ENCODE results near the gene C12orf76.
"Not testable (repeated sequence)": the region's sequence is repeated elsewhere in the genome, so short reads cannot be mapped to it uniquely, and the experiment has no call there.

C12orf76 gene

DNA sequence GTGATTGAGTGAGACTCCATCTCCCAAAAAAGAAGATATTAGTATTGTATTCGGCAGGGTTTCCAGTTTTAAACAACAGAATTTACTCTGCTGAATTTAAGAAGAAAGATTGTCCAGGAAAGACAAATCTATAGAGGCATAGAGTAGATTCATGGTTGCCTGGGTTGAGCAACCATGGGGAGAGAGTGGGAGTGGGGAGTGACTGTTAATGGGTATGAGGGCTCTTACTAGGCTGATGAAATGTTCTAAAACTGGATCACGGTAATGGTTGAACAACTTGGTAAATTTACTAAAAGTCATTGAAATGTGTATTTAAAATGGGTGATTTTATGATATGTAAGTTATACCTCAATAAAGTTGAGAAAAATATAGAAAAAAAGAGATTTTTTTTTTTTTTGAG is 13.9 kb upstream of the C12orf76 start:
- Histone ChIP-seq H4K20me1 (ENCODE audit: insufficient read depth, low read length) (no peaks in the 10 kb centered on the region), H3K4me3 (ENCODE audit: low read length) (no peak overlapping the region), H3K4me2 (ENCODE audit: low read length) (no peak overlapping the region), H3K79me2 (ENCODE audit: low read length) (no peaks in the 10 kb centered on the region), H3K27ac (ENCODE audit: low read length) (no peak overlapping the region), H3K27me3 (ENCODE audit: low read depth, low read length) (no peaks in the 10 kb centered on the region; the same call in 1 of the 2 replicates), H3K9ac (ENCODE audit: low read length) (no peak overlapping the region), H3K9me3 (ENCODE audit: insufficient read depth, low read length) (no peaks in the 10 kb centered on the region), H3K4me1 (ENCODE audit: low read length) (peaks cover 8% of the 10 kb centered on the region), H3K36me3 (replicated peaks; ENCODE audit: low read depth, low read length) (no peaks in the 10 kb centered on the region), H2AFZ (ENCODE audit: low read depth, low read length) (no peak overlapping the region)
- no peak for TF ChIP-seq EZH2phosphoT487 (IDR thresholded peaks at IDR 0.05; ENCODE audit: low read depth)
- TF ChIP-seq CTCF (IDR thresholded peaks at IDR 0.05; ENCODE audit: low read depth, low read length) = no peak

DNA sequence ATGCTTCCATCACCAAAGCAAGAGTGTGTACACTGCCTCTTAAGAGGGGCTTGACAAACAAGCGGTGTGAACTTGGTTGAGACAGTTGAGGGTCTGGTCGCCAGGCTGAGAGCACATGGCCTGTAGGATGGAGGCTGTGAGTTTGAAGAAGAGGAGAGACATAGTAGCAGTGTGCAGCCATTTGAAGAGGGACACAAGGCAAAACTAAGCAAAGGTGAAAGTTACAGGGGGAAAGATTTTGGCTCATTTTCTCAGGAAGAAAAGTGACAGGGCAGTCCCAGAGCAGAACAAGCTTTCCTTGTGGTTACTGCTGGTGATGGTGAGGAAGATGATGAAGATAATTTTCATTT is 11.3 kb upstream of the C12orf76 start:
- H3K27ac ChIP-seq (ENCODE audit: low read length) = no peak overlapping the region
- no peak overlapping the region for H3K4me3 ChIP-seq (ENCODE audit: low read length)
- H3K4me1 ChIP-seq (ENCODE audit: low read length) = no peaks in the 10 kb centered on the region
- H3K79me2 ChIP-seq (ENCODE audit: low read length) = no peaks in the 10 kb centered on the region
- H2AFZ ChIP-seq (ENCODE audit: low read depth, low read length) = no peak overlapping the region
- no peaks in the 10 kb centered on the region for H3K36me3 ChIP-seq (replicated peaks; ENCODE audit: low read depth, low read length)
- no peak for TF ChIP-seq CTCF (IDR thresholded peaks at IDR 0.05; ENCODE audit: low read depth, low read length)
- no peak for TF ChIP-seq EZH2phosphoT487 (IDR thresholded peaks at IDR 0.05; ENCODE audit: low read depth)
- no peaks in the 10 kb centered on the region for H4K20me1 ChIP-seq (ENCODE audit: insufficient read depth, low read length)
- no peaks in the 10 kb centered on the region for H3K9me3 ChIP-seq (ENCODE audit: insufficient read depth, low read length)
- H3K9ac ChIP-seq (ENCODE audit: low read length) = no peak overlapping the region
- no peaks in the 10 kb centered on the region for H3K27me3 ChIP-seq (ENCODE audit: low read depth, low read length)
- H3K4me2 ChIP-seq (ENCODE audit: low read length) = no peak overlapping the region

DNA sequence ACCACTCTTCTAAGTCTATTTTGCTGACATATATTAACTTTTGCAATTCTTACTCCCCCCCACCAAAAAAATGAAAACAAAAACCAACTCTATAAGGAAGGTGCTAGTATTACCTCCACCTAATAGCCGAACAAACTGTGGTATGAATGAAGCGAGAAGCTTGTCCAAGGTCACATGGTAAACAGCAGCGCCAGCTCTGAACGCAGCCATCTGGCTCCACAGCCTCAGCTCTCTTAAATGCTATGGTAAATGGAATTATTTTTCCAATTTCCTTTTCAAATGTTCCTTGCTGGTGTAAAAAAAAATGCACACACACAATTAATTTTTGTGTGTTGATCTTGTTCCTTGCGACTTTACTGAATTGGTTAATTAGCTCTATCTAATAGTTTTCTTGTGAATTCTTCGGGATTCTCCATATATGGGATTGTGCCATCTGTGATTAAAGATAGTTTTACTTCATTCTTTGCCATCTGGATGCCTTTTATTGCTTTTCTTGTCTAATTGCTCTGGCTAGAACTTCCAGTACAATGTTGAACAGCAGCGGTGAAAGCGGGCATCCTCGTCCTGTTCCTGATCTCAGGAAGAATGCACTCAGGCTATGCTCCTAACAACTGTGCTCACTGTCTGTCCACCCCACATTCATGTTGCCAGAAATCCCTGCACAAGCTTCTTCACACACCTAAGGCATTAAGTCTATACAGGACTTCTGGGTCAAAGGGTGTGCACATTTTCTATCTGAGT is 10.7 kb upstream of the C12orf76 start:
- Histone ChIP-seq H3K9me3 (ENCODE audit: insufficient read depth, low read length) (no peaks in the 10 kb centered on the region), H3K79me2 (ENCODE audit: low read length) (no peaks in the 10 kb centered on the region), H3K27ac (ENCODE audit: low read length) (no peak overlapping the region)

GRCh38 chr12:110056643-110057042 is 8.3 kb upstream of the C12orf76 start:
- not testable (repeated sequence) for H3K4me2 ChIP-seq (ENCODE audit: low read length); H3K79me2 ChIP-seq (ENCODE audit: low read length); H3K36me3 ChIP-seq (replicated peaks; ENCODE audit: low read depth, low read length); H2AFZ ChIP-seq (ENCODE audit: low read depth, low read length); H3K9ac ChIP-seq (ENCODE audit: low read length); H4K20me1 ChIP-seq (ENCODE audit: insufficient read depth, low read length); H3K4me3 ChIP-seq (ENCODE audit: low read length); H3K4me1 ChIP-seq (ENCODE audit: low read length); H3K27ac ChIP-seq (ENCODE audit: low read length); H3K27me3 ChIP-seq (ENCODE audit: low read depth, low read length); H3K9me3 ChIP-seq (ENCODE audit: insufficient read depth, low read length)

More for the DNA sequence above, 10.7 kb upstream of the C12orf76 start:
- H3K4me2 ChIP-seq (ENCODE audit: low read length) = no peak overlapping the region
- TF ChIP-seq EZH2phosphoT487 (IDR thresholded peaks at IDR 0.05; ENCODE audit: low read depth) = no peak
- no peak for TF ChIP-seq CTCF (IDR thresholded peaks at IDR 0.05; ENCODE audit: low read depth, low read length)
- no peaks in the 10 kb centered on the region for H4K20me1 ChIP-seq (ENCODE audit: insufficient read depth, low read length)
- H3K4me1 ChIP-seq (ENCODE audit: low read length) = no peaks in the 10 kb centered on the region
- no peaks in the 10 kb centered on the region for H3K36me3 ChIP-seq (replicated peaks; ENCODE audit: low read depth, low read length)
- H3K4me3 ChIP-seq (ENCODE audit: low read length) = no peak overlapping the region
- H3K9ac ChIP-seq (ENCODE audit: low read length) = no peak overlapping the region
- no peak overlapping the region for H2AFZ ChIP-seq (ENCODE audit: low read depth, low read length)
- H3K27me3 ChIP-seq (ENCODE audit: low read depth, low read length) = no peaks in the 10 kb centered on the region

DNA sequence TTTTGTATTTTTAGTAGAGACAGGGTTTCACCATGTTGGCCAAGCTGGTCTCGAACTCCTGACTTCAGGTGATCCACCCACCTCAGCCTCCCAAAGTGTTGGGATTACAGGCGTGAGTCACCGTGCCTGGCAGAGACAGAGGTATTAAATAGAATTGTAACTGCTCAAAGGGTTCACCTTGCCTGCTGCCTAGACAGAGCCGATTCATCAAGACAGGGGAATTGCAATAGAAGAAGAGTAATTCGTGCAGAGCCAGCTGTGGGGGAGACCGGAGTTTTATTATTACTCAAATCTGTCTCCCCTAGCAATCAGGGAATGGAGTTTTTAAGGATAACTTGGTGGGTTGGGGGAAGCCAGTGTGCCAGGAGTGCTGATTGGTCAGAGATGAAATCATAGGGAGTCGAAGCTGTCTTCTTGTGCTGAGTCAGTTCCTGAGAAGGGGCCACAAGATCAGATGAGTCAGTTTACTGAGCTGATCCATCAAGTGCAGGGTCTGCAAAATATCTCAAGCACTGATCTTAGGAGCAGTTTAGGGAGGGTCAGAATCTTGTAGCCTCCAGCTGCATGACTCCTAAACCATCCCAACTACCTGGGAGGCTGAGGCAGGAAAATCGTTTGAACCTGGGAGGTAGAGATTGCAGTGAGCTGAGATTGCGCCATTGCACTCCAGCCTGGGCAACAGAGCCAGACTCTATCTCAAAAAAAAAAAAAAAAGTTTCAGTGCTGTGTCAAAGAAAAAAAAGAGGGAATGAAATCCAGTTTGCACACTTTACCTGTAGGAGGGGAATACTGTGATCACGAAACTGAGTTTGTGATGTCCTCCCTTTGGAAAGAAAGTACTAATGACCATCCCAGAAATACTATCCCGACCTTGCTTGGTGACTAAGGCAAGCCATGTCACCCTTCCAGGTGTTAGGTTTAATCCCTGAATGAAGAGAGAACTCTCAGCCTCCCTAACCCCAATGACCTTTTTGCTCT is 7.3 kb upstream of the C12orf76 start:
- not testable (repeated sequence) for H3K27ac ChIP-seq (ENCODE audit: low read length); H3K9ac ChIP-seq (ENCODE audit: low read length); H4K20me1 ChIP-seq (ENCODE audit: insufficient read depth, low read length); H3K27me3 ChIP-seq (ENCODE audit: low read depth, low read length); H3K4me2 ChIP-seq (ENCODE audit: low read length); H2AFZ ChIP-seq (ENCODE audit: low read depth, low read length); H3K79me2 ChIP-seq (ENCODE audit: low read length); H3K36me3 ChIP-seq (replicated peaks; ENCODE audit: low read depth, low read length); H3K9me3 ChIP-seq (ENCODE audit: insufficient read depth, low read length); H3K4me3 ChIP-seq (ENCODE audit: low read length)
- peaks cover 11% of the 10 kb centered on the region for H3K4me1 ChIP-seq (ENCODE audit: low read length)
